GM12801 (cell line): ENCODE measurements around the gene NEIL1.

ENCODE experiments used
- CTCF ChIP-seq: IDR thresholded peaks from one replicate; pipeline ENCODE4 v1.5.1; 2011; ENCODE audit warnings: control low read depth; ENCODE audit not compliant: insufficient read length; ENCODE audit errors: extremely low read depth

NEIL1 gene

GRCh38 chr15:75360856-75361255 lies 14.0 kb downstream of the NEIL1 start:
- no peak for TF ChIP-seq CTCF

GRCh38 chr15:75361361-75361988 lies 14.6 kb downstream of the NEIL1 start:
- TF ChIP-seq CTCF, result no peak

GRCh38 chr15:75361989-75362641 lies 15.3 kb downstream of the NEIL1 start:
- TF ChIP-seq CTCF, result no peak

- no peak for TF ChIP-seq CTCF
These were observed 15.9 kb downstream of the NEIL1 start for GRCh38 chr15:75362642-75363249.

GRCh38 chr15:75363786-75364185 lies 16.9 kb downstream of the NEIL1 start:
- no peak for TF ChIP-seq CTCF

GRCh38 chr15:75364881-75365280 lies 18.0 kb downstream of the NEIL1 start:
- TF ChIP-seq CTCF, result no peak

GRCh38 chr15:75366163-75366562 lies 19.3 kb downstream of the NEIL1 start:
- TF ChIP-seq CTCF, result no peak
